RWPE1 (cell line): ENCODE data around the gene DYNC1I1.

Source experiments
- CTCF ChIA-PET: fragments of 350-600 bp; sonication (Branson Sonifier 250); formaldehyde crosslinking; extraction: SDS; loops from one replicate; lab custom pipeline; 2021; lab: Yijun Ruan, JAX
- POLR2A ChIA-PET: fragments of 400-600 bp; formaldehyde crosslinking; extraction: SDS; loops from one replicate; lab custom pipeline; 2020; ENCODE audit warnings: antibody characterized with exemption; ENCODE audit not compliant: low non-redundant PET; lab: Yijun Ruan, JAX
- DNase-seq: peaks from one replicate; pipeline ENCODE4 v3.0.0; 2012; ENCODE audit warnings: low spot score
- H3K27ac ChIP-seq: fragments of 450-650 bp; 2 replicates; pipeline ENCODE4 v1.5.1; 2017
- TF ChIP-seq, protein P1 (sequence below): fragments of 450-650 bp; conservative IDR thresholded peaks from 2 replicates; pipeline ENCODE4 v1.5.1; 2017; ENCODE audit warnings: low read depth, mild to moderate bottlenecking

Gene DYNC1I1

GRCh38 chr7:96085953-96086352, 313.6 kb downstream of the DYNC1I1 start:
- ChIA-PET CTCF (interaction anchor here (1.7 kb wide), 1 partner anchor 10 kb away, joined by 11 read pairs; no protein-coding TSS in a partner anchor), POLR2A (no interaction called here)
- TF ChIP-seq, protein P1, sequence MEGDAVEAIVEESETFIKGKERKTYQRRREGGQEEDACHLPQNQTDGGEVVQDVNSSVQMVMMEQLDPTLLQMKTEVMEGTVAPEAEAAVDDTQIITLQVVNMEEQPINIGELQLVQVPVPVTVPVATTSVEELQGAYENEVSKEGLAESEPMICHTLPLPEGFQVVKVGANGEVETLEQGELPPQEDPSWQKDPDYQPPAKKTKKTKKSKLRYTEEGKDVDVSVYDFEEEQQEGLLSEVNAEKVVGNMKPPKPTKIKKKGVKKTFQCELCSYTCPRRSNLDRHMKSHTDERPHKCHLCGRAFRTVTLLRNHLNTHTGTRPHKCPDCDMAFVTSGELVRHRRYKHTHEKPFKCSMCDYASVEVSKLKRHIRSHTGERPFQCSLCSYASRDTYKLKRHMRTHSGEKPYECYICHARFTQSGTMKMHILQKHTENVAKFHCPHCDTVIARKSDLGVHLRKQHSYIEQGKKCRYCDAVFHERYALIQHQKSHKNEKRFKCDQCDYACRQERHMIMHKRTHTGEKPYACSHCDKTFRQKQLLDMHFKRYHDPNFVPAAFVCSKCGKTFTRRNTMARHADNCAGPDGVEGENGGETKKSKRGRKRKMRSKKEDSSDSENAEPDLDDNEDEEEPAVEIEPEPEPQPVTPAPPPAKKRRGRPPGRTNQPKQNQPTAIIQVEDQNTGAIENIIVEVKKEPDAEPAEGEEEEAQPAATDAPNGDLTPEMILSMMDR: no peak
- no peak overlapping the region for H3K27ac ChIP-seq
- no peak for DNase-seq

DNA sequence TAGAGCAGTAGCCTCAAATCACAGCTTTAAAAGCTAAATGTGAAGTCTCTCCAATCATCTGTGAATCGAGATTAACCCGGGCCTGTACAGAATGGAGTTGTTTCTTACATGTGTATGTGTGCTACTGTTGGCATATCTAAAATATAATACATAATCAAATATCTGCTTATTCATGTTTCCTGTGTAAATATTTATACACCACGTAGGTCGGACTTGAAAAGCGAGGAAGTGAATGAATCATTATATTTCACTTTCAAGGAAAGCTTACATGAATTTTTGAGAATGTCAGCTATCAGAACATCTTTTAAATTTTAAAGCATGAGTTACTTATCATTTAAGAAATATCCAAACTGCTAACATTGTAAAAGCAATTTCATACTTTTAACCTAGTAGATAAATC, 316.2 kb downstream of the DYNC1I1 start:
- TF ChIP-seq, protein P1: no peak
- POLR2A ChIA-PET: no interaction called here
- H3K27ac ChIP-seq: no peak overlapping the region
- CTCF ChIA-PET: interaction anchor here (0.6 kb wide), 1 partner anchor 436 kb away, joined by 3 read pairs; no protein-coding TSS in a partner anchor
- DNase-seq: no peak

DNA sequence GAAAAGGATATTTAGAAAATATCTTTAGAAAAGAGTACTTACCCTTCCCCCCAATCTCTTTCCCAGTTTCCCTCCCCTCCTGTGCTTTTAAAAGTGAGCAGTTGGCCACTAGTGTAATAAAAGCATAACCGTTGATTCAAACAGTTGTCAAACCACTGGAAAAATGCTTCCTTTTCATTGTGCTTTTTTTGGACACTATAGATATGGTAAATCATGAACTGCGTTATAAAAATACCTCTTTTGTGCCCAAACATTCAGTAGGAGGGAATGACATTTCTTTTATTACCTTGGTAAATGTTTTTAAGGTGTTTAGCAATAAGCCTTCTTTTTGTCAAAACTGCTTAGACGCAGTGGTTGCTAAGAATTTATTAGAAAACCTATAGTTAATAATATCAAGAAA, 317.2 kb downstream of the DYNC1I1 start:
- no peak overlapping the region for H3K27ac ChIP-seq
- no peak for DNase-seq
- TF ChIP-seq, protein P1: no peak
- ChIA-PET POLR2A (no interaction called here), CTCF (no interaction called here)

- TF ChIP-seq, protein P1: no peak
- POLR2A ChIA-PET: no interaction called here
- CTCF ChIA-PET: no interaction called here
- no peak overlapping the region for H3K27ac ChIP-seq
- no peak for DNase-seq
Observed at GRCh38 chr7:96090756-96091155, 318.4 kb downstream of the DYNC1I1 start.

DNA sequence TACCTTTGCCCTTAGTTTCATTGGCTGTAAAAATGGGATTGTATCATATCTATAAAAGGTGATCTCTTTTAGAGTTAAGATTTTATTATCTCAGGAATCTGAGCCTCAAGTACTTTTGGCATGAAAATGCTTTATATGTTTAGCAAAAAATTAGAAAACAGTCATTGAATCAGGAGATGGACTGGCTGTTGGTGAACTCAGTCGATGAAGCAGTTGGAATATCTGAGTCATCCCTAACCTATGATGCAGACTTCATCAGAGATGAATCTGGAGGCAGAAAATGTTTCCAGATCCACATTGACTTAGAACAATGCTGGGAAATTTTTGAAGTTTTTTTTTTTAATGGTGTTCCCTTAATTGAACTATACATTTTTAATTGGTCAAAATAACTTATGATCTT, 321.1 kb downstream of the DYNC1I1 start:
- ChIA-PET CTCF (no interaction called here), POLR2A (no interaction called here)
- H3K27ac ChIP-seq: no peak overlapping the region
- TF ChIP-seq, protein P1: no peak
- peak; percentile 44 for DNase-seq

DNA sequence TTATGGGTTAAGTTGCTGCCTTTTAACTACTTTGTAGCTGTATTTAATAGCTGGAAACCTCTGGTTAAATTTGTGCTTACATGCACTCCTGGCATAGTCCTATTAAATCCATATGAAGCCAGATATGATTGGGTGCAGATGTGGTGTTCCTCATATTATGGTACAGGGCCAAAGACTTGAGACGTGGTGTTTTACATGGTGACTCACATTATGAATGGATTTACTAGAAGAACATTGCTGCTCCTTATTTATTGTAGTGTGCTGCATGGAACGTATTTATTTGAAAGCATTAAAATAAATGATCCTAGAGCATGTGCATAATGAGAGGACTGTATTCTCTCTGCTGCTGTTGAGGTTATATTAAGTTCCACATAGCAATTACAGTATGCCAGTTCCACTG, 325.5 kb downstream of the DYNC1I1 start:
- H3K27ac ChIP-seq: no peak overlapping the region
- DNase-seq: no peak
- ChIA-PET POLR2A (no interaction called here), CTCF (no interaction called here)
- TF ChIP-seq, protein P1: no peak

DNA sequence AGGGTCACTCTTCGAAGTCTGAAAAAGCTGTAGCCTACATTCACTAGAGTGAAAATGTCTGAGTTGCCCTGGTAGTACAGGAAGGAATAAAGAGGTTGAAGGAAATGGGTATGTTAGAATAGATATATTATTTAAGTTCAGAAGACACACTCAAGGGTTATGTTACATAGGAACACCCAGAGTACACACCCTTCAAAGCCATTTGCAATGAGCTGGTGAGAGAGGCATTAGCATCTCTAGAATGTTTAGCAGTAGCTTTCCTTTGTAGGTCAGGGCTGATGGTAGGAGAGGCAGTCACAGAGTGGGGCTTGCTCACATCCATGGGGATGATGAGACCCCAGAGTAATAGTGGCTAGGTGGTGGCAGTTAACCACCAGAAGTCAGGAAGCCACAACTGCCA, 328.4 kb downstream of the DYNC1I1 start:
- POLR2A ChIA-PET: no interaction called here
- CTCF ChIA-PET: no interaction called here
- DNase-seq: no peak
- no peak overlapping the region for H3K27ac ChIP-seq
- TF ChIP-seq, protein P1: no peak
